Dedifferentiated amniotic fluid mesenchymal stem cell (primary cell): ENCODE measurements around the gene SEMA7A.

Experiments used
- DNase-seq: peaks from one replicate; pipeline ENCODE4 v3.0.0-alpha.2; 2016; ENCODE audit errors: extremely low spot score

SEMA7A gene

GRCh38 chr15:74387141-74387541 lies 46.6 kb downstream of the SEMA7A start:
- no peak for DNase-seq

GRCh38 chr15:74386496-74387140 lies 47.1 kb downstream of the SEMA7A start:
- no peak for DNase-seq

- DNase-seq, result no peak
Measured at GRCh38 chr15:74385733-74386132, 48.0 kb downstream of the SEMA7A start.

- DNase-seq, result no peak
Measured at GRCh38 chr15:74384881-74385643, 48.7 kb downstream of the SEMA7A start.

- no peak for DNase-seq
Measured at GRCh38 chr15:74384566-74384880, 49.2 kb downstream of the SEMA7A start.

- no peak for DNase-seq
Measured at GRCh38 chr15:74383695-74384565, 49.8 kb downstream of the SEMA7A start.

- no peak for DNase-seq
Measured at GRCh38 chr15:74383286-74383685, 50.5 kb downstream of the SEMA7A start.

GRCh38 chr15:74382004-74382816 lies 51.5 kb downstream of the SEMA7A start:
- peak; percentile 71 for DNase-seq

- no peak for DNase-seq
Measured at GRCh38 chr15:74381481-74381880, 52.3 kb downstream of the SEMA7A start.

- no peak for DNase-seq
Measured at GRCh38 chr15:74381190-74381453, 52.6 kb downstream of the SEMA7A start.

- no peak for DNase-seq
Measured at GRCh38 chr15:74380361-74381189, 53.2 kb downstream of the SEMA7A start.

GRCh38 chr15:74378848-74379247 lies 54.9 kb downstream of the SEMA7A start:
- DNase-seq, result no peak

- DNase-seq, result no peak
Measured at GRCh38 chr15:74377831-74378766, 55.7 kb downstream of the SEMA7A start.

GRCh38 chr15:74376825-74377581 lies 56.8 kb downstream of the SEMA7A start:
- DNase-seq, result no peak

GRCh38 chr15:74376226-74376625 lies 57.5 kb downstream of the SEMA7A start:
- DNase-seq, result no peak

- peak; percentile 91 for DNase-seq
Measured at GRCh38 chr15:74375303-74375693, 58.5 kb downstream of the SEMA7A start.

- DNase-seq, result no peak
Measured at GRCh38 chr15:74374648-74375302, 59.0 kb downstream of the SEMA7A start.

GRCh38 chr15:74373731-74374647 lies 59.8 kb downstream of the SEMA7A start:
- DNase-seq, result peak; percentile 83
